ENCODE measurements around the gene TNFRSF17.

The TNFRSF17 gene

GRCh38 chr16:11972128-11972527 is 7.1 kb downstream of the TNFRSF17 start:
- DNase-seq = no peak

DNA sequence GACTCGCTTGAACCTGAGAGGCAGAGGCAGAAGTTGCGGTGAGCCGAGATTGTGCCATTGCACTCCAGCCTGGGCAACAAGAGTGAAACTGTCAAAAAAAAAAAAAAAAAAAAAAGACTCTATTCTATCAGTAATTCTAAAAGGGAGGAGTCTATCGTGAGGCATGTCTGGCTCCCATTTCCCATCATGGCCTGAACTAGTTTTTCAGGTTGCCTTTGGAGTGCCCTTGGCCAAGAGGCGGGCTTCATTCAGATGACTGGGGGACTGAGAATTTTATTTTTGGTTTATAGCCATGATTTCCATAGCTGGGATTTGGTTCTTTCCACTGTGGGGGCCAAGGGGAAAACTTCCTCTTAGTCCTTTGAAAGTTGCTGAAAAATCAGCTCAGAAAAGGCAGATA is 8.1 kb downstream of the TNFRSF17 start:
- no peak for DNase-seq

DNA sequence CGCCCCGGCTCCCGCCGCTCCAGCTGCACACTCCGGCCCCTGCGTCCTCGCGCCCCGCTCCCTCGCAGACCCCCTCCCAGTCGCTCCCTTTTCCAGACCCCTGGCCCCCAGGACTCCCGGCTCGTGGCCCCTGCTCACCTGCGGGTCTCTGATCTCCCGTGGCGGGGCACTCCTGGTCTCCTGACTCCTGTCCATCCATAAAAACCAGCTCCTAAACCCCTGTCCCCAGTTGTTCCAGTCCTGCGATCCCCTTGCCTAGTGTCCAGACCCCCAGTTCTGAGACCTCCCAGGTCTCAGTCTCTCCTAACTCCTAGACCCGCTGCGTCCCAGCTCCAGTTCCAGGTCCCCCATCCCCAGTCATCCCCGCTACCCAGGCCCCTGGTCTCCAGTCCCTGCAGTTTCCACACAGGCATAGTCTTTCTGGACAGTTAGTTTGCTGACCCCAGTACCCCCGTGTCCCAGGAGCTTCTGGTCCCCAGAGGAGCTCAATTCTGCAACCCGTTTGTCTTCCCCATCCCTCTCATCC is 11.9 kb downstream of the TNFRSF17 start:
- no peak for DNase-seq

DNA sequence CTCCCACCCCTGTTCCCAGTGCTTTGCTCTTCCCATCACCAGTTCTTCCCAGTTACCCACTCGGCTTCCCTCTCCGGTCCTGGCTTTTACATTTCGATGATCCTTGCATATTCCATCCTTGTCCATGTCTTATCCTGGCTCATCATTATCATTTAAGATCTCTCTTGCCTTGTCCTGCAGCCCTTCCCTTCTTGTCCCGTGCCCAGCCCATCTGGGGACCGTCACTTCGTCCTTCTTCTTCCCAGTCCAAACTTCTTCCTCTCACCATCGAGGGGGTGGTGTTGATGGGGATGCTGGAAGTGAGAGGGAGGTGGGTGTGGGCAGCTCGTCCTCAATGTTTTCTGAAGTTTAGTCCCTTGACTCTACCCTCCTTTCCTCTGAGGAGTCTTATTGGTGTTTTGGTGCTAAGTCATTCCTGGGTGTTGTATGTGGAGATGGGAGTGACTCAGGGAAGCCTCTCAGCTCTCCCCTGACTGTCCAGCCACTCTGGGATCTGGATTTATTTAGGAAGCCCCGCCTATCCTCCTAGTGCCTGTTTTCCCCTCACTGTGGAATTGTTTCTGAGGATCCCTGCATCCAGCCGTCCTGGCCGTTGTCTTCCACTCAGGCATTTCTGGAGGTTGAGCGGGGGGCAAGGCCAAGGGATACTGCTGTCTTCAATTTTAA is 12.5 kb downstream of the TNFRSF17 start:
- DNase-seq = no peak

DNA sequence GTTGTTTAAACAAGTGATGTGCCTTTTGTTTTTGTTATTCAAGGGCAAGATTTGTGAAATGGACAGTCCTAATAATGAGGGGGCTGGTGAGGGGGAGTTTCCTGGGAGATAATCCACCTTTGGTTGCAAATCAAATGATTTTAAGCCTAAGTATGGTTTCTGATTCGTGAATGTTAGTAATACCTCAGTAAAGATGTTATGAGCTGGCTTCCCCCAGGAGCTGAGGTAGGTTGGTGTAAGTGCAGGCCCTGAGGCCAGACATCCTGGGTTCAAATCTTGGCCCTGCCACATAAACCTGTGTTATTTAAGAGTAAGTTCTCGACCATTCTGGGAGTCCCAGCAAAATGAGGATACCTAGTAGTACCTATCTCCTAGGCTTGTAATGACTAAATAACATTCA is 13.1 kb downstream of the TNFRSF17 start:
- no peak for DNase-seq

- no peak for DNase-seq
Measured at GRCh38 chr16:11979013-11979672, 14.1 kb downstream of the TNFRSF17 start.

- no peak for DNase-seq
Measured at GRCh38 chr16:11980136-11980844, 15.3 kb downstream of the TNFRSF17 start.

DNA sequence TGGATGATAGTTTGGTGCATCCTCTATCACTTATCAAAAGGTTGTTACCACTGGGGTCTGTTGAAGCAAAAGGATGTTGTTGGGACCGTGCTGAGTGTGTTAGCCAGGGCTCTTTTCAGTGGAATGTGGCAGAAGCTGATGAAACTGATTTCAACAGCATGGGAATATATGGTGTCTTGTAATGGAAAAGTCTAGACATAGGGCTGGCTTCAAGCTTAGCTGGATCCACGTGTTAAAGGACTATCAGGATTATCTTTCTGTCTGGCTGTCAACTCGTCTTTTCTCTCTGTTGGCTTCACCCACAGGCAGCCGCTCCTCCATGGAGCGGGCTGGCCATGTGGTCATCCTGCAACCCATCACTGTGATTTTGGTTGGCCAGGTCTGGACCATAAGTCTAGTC is 20.2 kb downstream of the TNFRSF17 start:
- DNase-seq = no peak

- no peak for DNase-seq
Measured at GRCh38 chr16:11986521-11987057, 21.6 kb downstream of the TNFRSF17 start.

- DNase-seq = no peak
Measured at GRCh38 chr16:11988258-11988978, 23.4 kb downstream of the TNFRSF17 start.

DNA sequence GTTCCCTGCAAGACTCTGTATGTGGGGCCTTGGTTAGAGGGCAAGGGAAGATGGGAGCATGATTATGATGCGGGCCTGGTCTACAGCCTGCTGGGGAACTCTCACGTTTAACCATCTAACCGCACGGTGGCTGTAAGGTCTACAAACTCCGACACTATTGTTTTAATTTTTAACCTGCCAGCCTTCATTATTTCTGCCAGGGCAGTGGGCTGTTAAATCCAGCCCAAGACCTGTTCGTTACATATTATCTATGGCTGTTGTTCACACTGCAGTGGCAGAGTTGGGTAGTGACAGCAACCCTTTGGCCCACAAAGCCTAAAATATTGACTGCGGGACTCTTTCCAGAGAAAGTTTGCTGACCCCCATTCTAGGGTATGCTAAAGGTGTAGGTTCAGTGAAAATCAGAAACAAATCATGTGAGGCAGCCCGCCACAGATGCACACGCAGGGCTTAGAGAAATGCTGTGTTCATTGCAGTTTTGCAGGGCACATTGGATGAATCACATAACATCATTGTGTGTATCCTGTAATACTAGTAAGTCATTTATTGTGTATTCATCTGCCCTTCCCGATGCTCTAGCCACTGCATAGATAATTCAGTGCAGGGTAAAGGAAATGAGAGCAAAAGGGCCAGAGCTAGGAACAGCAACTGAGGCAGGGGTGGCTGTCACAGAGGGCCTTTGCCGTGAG is 25.8 kb downstream of the TNFRSF17 start:
- DNase-seq = no peak

DNA sequence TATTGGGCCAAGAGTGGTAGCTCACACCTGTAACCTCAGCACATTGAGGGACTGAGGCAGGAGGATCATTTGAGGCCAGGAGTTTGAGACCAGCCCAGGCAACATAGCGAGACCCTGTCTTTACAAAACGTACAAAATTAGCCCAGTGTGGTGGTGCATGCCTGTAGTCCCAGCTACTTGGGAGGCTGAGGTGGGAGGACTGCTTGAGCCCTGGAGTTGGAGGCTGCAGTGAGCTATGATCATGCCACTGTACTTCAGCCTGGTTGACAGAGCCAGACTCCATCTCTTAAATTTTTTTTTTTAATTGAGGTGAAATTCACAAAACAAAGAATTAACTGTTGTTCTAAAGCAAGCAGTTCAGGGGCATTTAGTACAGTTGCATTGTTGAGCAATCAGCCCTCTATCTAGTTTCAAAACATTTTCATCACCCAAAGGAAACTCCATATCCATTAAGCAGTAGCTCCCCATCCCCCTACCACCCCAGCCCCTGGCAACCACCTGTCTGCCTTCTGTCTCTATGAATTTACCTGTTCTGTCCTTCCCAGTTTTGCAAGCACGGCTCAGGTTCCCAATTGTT is 27.1 kb downstream of the TNFRSF17 start:
- DNase-seq = no peak

DNA sequence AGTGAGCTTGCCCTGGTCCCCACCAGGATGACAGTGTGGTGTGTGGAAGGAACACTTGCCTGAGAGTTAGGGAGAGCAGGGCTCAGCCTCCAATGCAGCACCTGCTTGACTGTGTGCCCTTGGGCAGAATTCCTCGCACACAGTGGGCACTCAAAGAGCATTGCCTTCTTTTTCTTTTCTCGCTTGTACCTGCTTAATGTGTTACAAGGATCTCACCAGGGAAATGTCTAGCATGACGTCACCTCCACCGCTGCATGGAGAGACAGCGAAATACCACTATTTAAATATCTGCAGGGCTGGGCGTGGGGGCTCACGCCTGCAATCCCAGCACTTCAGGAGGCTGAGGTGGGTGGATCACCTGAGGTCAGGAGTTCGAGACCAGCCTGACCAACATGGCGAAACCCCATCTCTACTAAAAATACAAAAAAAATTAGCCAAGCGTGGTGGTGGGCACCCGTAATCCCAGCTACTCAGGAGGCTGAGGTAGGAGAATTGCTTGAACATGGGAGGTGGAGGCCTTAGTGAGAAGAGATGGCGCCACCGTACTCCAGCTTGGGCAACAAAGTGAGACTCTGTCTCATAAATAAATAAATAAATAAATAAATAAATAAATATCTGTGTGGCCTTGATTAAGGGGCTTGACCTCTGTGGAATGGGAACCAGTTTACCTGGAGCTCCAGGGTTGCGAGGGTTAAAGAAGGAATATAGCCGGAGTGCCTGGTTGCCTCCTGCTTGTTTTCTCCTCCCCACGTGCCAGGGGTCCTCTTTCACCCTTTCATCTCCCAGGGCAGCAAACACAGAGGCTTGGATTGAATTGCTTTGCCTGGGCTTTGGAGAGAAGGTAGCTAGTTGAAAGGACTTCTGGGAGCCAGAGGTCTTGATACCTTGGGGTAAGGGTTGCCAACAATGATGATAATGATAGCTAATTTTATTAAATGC is 27.8 kb downstream of the TNFRSF17 start:
- no peak for DNase-seq

DNA sequence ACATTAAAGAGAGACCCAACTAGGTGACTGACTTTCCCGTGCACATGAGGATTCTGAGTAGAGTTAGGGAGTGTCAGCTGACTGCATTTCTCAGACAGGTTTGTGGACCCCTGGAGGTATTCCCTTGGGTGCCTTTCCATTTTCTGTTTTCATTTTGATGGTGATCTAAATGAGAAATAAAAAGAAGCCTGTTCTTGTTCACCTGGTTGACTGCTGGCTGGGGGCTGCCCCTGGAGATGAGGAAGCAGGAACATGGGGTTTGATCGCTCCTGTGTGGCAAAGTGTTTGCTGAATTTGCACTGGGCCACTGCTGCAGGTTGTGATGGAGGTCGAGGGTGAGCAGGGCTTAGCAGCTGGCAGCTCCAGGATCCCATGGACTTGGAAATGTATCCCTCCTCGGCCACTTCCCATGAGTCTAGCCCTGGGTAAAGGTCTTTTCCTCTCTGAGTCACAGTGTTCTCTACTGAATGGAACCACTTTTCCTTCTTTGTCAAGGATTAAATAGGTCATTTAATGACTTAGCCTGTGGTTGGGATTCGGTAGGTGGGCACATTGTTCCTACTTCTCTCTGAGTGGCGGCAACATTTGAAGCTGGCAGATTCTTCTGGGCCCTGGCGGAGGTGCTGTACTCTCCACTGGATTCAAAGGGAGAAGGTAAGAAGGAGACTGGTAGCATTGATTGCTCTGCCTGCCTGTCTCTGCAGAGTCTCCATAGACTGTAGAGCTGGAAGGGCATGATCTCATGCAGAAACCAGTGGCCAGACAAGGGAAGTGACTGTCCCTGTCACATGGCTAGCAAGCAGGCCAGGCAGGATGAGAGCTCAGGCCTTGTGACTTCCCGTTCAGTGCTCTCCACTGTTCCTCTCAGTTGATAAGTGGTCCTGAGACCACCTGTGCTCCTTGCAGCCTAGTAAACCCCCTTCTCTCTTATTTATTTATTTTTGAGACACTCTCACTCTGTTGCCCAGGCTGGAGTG is 29.4 kb downstream of the TNFRSF17 start:
- DNase-seq = no peak

- DNase-seq = no peak
Measured at GRCh38 chr16:11996433-11997330, 31.7 kb downstream of the TNFRSF17 start.

DNA sequence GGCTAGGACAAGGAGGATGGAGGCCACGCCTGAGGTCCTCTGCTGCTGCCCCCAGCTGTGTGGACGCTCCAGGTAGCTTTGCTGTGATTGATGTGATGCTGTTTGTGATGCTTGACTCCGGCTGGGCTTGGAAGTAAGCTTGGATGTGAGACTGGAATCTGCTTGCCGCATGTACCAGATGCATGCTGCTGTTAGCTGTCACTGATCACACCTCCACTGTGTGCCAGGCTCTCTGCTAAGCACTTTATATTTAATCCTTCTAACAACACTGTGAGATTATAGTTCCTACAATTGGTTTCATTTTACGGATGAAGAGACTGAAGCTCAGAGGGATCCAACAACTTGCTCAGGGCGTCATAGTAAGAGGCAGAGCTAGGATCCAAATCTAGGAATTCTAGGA is 35.0 kb downstream of the TNFRSF17 start:
- DNase-seq = no peak

DNA sequence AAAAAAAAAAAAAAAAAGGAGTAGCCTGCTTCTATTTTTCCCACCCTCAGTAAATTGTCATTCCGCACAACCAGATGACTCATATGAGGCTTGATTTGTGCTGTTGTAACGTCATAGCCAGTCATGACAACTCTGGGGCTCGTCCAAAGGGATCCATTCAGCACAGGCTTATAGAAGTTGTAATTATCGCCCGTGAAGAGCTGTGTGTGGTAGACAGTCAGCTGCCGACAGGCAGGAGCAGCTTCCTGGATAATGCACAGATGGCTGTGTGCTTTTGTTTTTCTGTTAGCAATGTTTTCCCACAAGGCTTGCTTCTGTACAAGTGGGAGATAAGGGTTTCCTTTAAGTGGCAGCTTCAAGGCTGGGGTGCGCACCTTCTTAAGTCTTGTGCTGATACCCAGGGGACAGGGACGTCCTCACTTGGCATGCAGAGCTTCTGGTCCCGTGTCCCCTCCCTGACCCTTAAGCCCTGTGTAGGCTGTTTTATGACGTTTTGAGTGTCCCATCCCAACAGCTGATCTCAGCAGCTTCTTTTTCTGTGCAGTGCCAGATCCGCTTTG is 37.5 kb downstream of the TNFRSF17 start:
- DNase-seq = no peak

- DNase-seq = no peak
Measured at GRCh38 chr16:12006637-12007036, 41.6 kb downstream of the TNFRSF17 start.

All from NK-92 treated with Interleukin-12 subunit alpha and Interleukin-12 subunit beta, amount 100 ng/mL, for 24 hours (cell line).